PC-9 (cell line): ENCODE results near the gene TMEM234. TPM values are rescaled to one million over a fixed set of nuclear protein-coding genes. Genes with fewer than 3 reads are reported as not detected.

ENCODE experiments used
- BruUV-seq: library from RNA; stranded (reverse); fragments of 400-500 nt; replicated peaks from 2 replicates; lab custom pipeline; 2021; lab: Mats Ljungman, UMichigan
- CTCF ChIA-PET: fragments of 300-600 bp; sonication (Branson Sonifier 250); formaldehyde crosslinking; loops from one replicate; lab custom pipeline; 2022; ENCODE audit warnings: antibody characterized with exemption; lab: Charles Lee
- POLR2A ChIA-PET: fragments of 300-600 bp; sonication (Branson Sonifier 250); formaldehyde crosslinking; loops from one replicate; lab custom pipeline; 2022; ENCODE audit warnings: antibody characterized with exemption; ENCODE audit not compliant: unreplicated experiment; lab: Charles Lee
- DNase-seq, 2 experiments: peaks; one replicate each; pipeline versions ENCODE4 v3.0.0 to v3.0.0-alpha.2; 2015 to 2022; ENCODE audit warnings: mixed read lengths in 1 of 2
- H2AFZ ChIP-seq: fragments of 200-600 bp; sonication (generic); 2 replicates; pipeline ENCODE4 v1.8.1; 2017; ENCODE audit warnings: antibody characterized with exemption
- H3F3A ChIP-seq: fragments of 200-600 bp; sonication (generic); 2 replicates; pipeline ENCODE4 v1.8.1; 2017; ENCODE audit warnings: antibody characterized with exemption, mild to moderate bottlenecking, low read depth; ENCODE audit not compliant: insufficient read depth
- H3K27ac ChIP-seq: fragments of 200-600 bp; sonication (generic); 2 replicates; pipeline ENCODE4 v1.6.1; 2016; ENCODE audit warnings: mixed run types
- H3K27me3 ChIP-seq: fragments of 200-600 bp; sonication (generic); 2 replicates; pipeline ENCODE4 v1.6.1; 2016; ENCODE audit warnings: low read depth, mixed run types; ENCODE audit not compliant: insufficient read depth
- H3K36me3 ChIP-seq: fragments of 200-600 bp; sonication (generic); 2 replicates; pipeline ENCODE4 v1.6.1; 2016; ENCODE audit warnings: low read depth, mixed run types
- H3K4me1 ChIP-seq: fragments of 200-600 bp; sonication (generic); replicated peaks from 2 replicates; pipeline ENCODE4 v1.6.1; 2016; ENCODE audit warnings: mixed run types; ENCODE audit not compliant: insufficient read depth
- H3K4me2 ChIP-seq: fragments of 200-600 bp; sonication (generic); 2 replicates; pipeline ENCODE4 v1.6.1; 2017; ENCODE audit warnings: mixed run types
- H3K4me3 ChIP-seq: fragments of 200-600 bp; sonication (generic); 2 replicates; pipeline ENCODE4 v1.6.1; 2016; ENCODE audit warnings: mixed run types
- H3K79me2 ChIP-seq: fragments of 200-600 bp; sonication (generic); 2 replicates; pipeline ENCODE4 v1.6.1; 2017; ENCODE audit warnings: low read depth, mixed run types
- H3K9me2 ChIP-seq: fragments of 200-600 bp; sonication (generic); 2 replicates; pipeline ENCODE4 v1.8.1; 2017; ENCODE audit warnings: mild to moderate bottlenecking; ENCODE audit not compliant: insufficient read depth
- H3K9me3 ChIP-seq: fragments of 200-600 bp; sonication (generic); 2 replicates; pipeline ENCODE4 v1.8.1; 2016; ENCODE audit warnings: low read depth; ENCODE audit not compliant: insufficient read depth
- H4K20me1 ChIP-seq: fragments of 200-600 bp; sonication (generic); 2 replicates; pipeline ENCODE4 v1.8.1; 2017; ENCODE audit not compliant: insufficient read depth
- CTCF ChIP-seq: fragments of 200-600 bp; sonication (generic); conservative IDR thresholded peaks from 2 replicates; pipeline ENCODE4 v1.6.1; 2017; ENCODE audit warnings: mixed run types, antibody characterized with exemption, mild to moderate bottlenecking, moderate library complexity
- EZH2 ChIP-seq: fragments of 200-600 bp; sonication (generic); IDR thresholded peaks from 2 replicates; pipeline ENCODE4 v1.8.0; 2017; ENCODE audit warnings: antibody characterized with exemption, low read depth
- intact Hi-C: fragments of 100-400 bp; cut with micrococcal nuclease; formaldehyde crosslinking; loops from one replicate; pipeline ENCODE4 v1.10.0; 2022; ENCODE audit not compliant: unreplicated experiment
- total RNA-seq: library from RNA; stranded (reverse); gene quantifications from 2 replicates; pipeline ENCODE4 v1.2.3, GENCODE V29; 2021

TMEM234 gene
- total RNA-seq, 1 experiment from 2014 or later: 14.1 TPM

- peak overlapping the region; percentile 93 for H3K4me3 ChIP-seq
- peak overlapping the region; percentile 69 for H3K27ac ChIP-seq
- BruUV-seq: TSS peak; percentile 34
- peaks cover 37% of the 10 kb centered on the region for H3K36me3 ChIP-seq
- CTCF ChIA-PET: interaction anchor here (1.1 kb wide), 1 partner anchor 35 kb away, joined by 3 read pairs; no protein-coding TSS in a partner anchor
- H2AFZ ChIP-seq: peak overlapping the region; percentile 93
- H3K4me2 ChIP-seq: peak overlapping the region; percentile 84
- intact Hi-C loops: no loop called here
- peaks cover 13% of the 10 kb centered on the region; the same call in 1 of the 2 replicates for H4K20me1 ChIP-seq
- H3K9me2 ChIP-seq: no peaks in the 10 kb centered on the region
- no peaks in the 10 kb centered on the region for H3K27me3 ChIP-seq
- peaks cover 29% of the 10 kb centered on the region for H3K4me1 ChIP-seq
- H3F3A ChIP-seq: peaks cover 47% of the 10 kb centered on the region
- POLR2A ChIA-PET: interaction anchor here (0.6 to 1.0 kb wide), 3 partner anchors 35 to 115 kb away, joined by 3 to 8 read pairs (median 4); partner anchors contain the start of gene TMEM39B
- peak in 1 of 2 experiments; percentile 56 for DNase-seq
- TF ChIP-seq CTCF (no peak), EZH2 (no peak)
- peaks cover 47% of the 10 kb centered on the region for H3K79me2 ChIP-seq
- H3K9me3 ChIP-seq: no peaks in the 10 kb centered on the region
Measured at GRCh38 chr1:32180186-32181060, 41.7 kb downstream of the TMEM234 start.

GRCh38 chr1:32179443-32180185, 42.5 kb downstream of the TMEM234 start, which contains the start of gene TXLNA:
TSS of gene TXLNA (plus strand) at chr1:32179675. CDS start at chr1:32180346, 671 bp downstream.
- Histone ChIP-seq H3K9me2 (no peaks in the 10 kb centered on the region), H3K4me1 (peaks cover 29% of the 10 kb centered on the region), H3K27ac (peak within 1 kb of the TSS; percentile 69), H3K36me3 (peaks cover 33% of the 10 kb centered on the region), H3K79me2 (peaks cover 40% of the 10 kb centered on the region), H3F3A (peaks cover 47% of the 10 kb centered on the region), H3K27me3 (no peaks in the 10 kb centered on the region), H3K4me2 (peak within 1 kb of the TSS; percentile 84), H3K9me3 (no peaks in the 10 kb centered on the region), H4K20me1 (peaks cover 13% of the 10 kb centered on the region; the same call in 1 of the 2 replicates), H3K4me3 (peak within 1 kb of the TSS; percentile 93), H2AFZ (peak within 1 kb of the TSS; percentile 93)
- peak; percentile 86 to 91 for DNase-seq
- intact Hi-C loops: loop anchor here (2.0 to 10.0 kb wide), 2 partner anchors 71 to 105 kb away; partner anchors contain the start of genes KPNA6 and TMEM39B
- TF ChIP-seq CTCF (no peak), EZH2 (no peak)
- ChIA-PET CTCF (interaction anchor here (0.6 to 1.1 kb wide), 2 partner anchors 36 to 534 kb away, joined by 3 to 4 read pairs; no protein-coding TSS in a partner anchor), POLR2A (interaction anchor here (0.6 to 1.0 kb wide), 8 partner anchors 20 to 479 kb away, joined by 3 to 11 read pairs (median 4); partner anchors contain the start of gene TMEM39B)
- BruUV-seq: no TSS peak

DNA sequence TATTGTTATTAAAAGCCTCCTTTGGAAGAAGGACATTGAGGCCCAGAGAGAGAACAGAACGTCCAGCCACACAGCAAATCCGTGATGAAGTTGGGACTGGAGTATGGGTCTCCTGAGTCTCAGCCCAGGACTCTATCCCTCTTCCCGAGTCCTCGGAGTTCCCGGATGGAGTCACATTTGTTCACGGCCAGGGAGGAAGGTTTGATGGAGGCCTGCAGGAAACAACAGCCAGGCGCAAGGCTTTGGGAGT, 43.0 kb downstream of the TMEM234 start:
- Histone ChIP-seq H4K20me1 (peaks cover 13% of the 10 kb centered on the region; the same call in 1 of the 2 replicates), H3K36me3 (peaks cover 29% of the 10 kb centered on the region), H3F3A (peaks cover 47% of the 10 kb centered on the region), H3K9me2 (no peaks in the 10 kb centered on the region), H3K27ac (peak overlapping the region; percentile 69), H3K9me3 (no peaks in the 10 kb centered on the region), H3K79me2 (peaks cover 35% of the 10 kb centered on the region), H2AFZ (peak overlapping the region; percentile 93), H3K4me3 (peak overlapping the region; percentile 93), H3K27me3 (no peaks in the 10 kb centered on the region), H3K4me1 (peaks cover 29% of the 10 kb centered on the region), H3K4me2 (peak overlapping the region; percentile 84)
- ChIA-PET CTCF (no interaction called here), POLR2A (interaction anchor here (0.6 to 0.7 kb wide), 6 partner anchors 20 to 478 kb away, joined by 3 to 11 read pairs (median 4); no protein-coding TSS in a partner anchor)
- intact Hi-C loops: loop anchor here (2.0 to 10.0 kb wide), 2 partner anchors 70 to 104 kb away; partner anchors contain the start of genes KPNA6 and TMEM39B
- BruUV-seq: TSS peak; percentile 93
- TF ChIP-seq EZH2 (no peak), CTCF (no peak)
- no peak for DNase-seq
